Measurements from ENCODE around the gene HNRNPH3.
A peak's percentile ranks its signal among the peaks of the same experiment; 100 is the strongest.

HNRNPH3 gene

DNA sequence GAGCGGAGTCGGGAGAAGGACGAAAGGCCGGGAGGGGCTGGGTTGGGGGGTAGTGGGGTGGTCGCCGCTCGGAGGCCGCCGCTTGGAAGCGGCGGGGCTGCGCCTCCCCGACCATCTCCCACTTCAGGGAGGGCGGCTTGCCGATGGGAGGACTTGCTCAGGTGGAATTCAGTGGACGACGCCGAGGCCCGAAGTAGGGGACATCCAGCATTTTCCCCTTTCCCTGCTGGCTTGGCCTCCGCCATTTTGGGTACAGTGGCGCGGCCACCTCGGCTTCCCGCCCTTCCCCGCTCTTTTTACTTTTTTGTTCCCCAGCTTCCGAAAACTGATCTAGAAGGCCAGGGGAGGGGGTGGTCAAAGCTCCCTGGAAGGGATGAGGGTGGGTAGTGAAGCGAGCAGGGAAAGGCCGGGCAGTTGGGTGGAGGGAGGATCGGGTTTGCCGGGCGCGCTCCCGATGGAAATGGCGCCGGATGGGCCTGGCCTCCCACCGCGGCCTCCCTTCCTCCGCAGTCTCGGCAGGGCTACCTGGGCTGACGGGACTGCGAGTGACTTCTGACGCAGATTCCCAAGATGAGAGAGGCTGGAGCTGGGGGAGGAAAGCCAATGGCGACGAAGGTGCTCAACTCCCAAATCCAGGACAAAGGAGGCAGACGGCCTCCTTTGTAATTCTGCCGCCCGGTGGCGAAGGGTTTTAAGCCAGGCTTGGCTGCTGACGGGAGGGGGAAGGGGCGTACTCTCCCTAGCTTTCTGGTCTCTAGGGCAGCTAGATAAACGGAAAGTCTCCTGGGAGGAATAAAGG, 594 bp downstream of the HNRNPH3 start, which contains the start of gene PBLD:
Gene PBLD, minus strand, starts transcription at position 670 of the 799 bp plus-strand sequence. CDS start 26,084 bp downstream, outside the sequence.
- DNase-seq, result peak; percentile 87

DNA sequence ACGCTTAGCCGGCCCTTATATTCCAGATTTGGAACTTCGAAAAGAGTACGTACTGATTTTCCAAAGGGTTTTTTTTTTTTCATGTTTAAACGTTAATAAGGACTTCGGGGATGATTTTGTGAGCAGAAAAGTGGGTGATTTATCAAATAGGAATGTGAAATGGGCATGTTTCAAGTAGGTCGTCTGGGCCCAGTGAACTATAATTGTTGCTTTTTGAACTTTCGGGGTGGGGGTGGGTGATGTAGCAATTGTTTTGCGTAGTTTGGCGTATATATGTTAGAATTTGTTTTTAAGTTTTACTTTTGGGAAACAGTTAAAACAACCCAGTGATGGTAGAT, 1.2 kb downstream of the HNRNPH3 start:
- DNase-seq, result no peak

DNA sequence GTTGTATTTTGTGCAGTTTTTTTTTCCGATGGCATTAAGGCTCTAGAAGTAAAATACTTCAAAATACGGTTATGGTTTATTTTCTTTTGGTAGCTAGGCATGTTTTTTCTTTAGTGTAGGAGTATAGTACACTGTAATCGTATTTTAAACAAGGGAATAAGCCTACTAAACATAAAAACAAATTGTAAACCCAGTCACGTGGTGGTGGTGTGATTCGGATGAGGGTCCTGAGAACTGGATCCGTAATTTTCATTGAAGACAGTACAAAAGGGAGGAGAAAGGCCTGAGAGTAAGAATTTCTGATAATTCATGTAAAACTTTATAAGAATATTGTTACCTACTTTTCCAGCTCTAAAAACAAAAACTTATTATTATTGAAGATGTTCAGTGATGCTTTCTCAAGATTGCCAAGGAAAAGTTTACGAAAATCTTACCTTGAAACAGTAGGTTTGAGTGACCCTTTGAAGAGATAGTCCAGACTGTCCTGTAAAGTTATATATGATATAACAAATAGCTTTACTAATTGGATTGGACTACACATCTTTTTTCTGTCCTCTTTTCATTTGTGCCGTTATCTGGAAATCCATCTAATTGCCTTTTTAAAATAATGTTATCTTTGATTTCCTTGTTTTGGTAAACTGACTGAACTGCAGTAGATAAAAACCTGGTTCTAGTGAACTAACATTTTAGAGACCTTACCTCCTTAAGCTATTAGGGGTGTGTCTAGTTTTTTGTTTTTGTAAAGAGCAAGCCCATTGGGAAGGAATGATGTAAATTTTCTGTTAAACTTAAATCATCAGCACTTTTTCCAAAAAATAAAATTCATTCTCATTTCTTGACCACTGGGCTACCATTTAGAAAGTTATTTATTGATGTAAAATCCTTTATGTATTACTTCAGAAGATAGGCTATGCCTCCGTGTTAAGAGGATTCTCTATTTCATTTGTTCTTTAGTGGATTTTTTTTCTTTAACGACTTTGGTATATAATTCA, 1.9 kb downstream of the HNRNPH3 start:
- DNase-seq, result no peak

DNA sequence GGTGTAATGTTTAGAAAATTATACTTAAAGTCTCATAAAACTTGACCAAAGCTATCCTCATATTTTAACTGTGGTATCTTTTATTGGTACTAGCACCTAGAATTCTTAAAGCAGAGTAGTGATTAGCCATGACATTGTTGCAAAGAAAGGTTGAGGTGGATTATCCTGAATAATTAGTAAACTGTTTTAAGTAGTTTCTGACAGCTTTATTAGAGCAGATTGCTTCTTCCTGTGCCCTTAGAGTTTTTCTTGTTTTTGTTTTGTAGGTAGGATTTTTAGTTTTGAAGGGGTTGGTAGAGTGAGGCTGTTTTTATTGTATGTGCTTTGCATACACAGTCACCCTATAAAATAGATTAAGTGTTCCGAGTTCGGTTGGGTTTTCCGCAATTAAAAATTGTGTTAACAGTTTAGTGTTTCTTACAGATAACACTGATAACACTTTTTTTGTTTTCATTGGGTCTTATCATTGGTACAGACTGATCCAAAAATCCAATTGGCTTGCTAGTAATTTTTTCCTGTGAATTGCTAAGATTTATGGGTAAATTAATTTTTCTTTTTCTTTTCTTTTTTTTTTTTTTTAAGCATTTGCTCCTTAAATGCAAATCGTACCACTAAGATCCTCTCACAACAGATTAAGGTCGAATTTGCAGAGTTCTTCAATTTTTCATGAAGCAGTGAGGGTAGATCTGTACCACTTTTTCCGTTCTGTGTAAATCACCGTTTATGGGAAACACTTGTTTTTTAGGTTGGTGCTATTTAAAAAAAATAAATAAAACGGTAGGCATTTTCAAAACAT, 3.0 kb downstream of the HNRNPH3 start:
- DNase-seq, result no peak

DNA sequence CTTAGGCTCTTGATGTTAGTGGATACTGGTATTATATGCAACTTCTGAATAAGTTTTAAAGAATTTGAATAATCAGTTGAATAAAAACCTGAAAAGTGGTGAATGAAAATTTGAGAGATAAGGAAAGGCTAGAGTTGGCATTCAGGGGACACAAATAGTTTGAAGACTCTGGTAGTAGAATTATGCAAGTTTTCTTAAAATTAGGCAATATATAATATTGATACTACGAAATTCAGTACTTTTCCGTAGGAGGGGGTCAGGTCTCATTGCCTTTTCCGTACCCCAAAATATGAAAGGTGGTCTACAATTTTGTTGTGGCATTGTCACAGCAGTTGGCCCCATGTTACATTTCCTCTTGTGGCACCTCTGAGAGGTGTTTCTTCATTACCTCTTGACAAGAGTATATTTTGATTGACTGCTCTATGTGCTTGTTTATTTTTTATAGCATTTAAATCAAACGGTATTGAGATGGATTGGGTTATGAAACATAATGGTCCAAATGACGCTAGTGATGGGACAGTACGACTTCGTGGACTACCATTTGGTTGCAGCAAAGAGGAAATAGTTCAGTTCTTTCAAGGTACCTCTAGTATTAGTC, 5.0 kb downstream of the HNRNPH3 start:
- DNase-seq, result no peak

DNA sequence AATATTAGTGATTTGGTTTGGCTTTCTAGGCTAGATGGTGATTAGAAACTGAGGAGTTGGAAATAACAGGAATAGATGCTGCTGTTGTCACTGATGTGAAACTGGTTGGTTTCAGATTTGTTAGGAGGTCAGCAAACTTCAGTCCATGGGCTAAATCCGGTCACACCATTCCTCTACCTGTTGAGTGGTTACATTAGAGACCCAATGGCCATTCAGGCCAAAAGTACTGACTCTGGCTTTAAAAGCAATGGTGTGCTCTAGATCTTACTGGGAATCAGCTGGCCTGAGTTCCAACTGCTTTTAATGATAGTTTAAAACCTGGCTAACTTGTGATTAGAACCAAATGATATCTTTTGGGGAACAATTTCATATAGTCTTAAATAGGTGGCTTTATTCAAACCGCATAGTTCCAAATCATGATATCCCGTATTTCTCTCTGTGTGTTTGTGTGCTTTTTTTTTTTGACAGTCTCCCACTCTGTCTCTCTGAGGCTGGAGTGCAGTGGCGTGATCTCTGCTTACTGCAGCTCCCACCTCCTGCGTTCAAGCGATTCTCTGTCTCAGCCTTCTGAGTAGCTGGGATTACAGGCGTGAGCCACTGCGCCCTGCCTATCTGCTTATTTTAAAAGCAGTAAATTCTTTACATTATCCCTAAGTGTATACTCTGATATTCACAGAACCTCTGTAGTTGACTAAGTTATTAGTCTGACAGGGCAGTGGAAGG, 8.7 kb downstream of the HNRNPH3 start:
- no peak for DNase-seq

DNA sequence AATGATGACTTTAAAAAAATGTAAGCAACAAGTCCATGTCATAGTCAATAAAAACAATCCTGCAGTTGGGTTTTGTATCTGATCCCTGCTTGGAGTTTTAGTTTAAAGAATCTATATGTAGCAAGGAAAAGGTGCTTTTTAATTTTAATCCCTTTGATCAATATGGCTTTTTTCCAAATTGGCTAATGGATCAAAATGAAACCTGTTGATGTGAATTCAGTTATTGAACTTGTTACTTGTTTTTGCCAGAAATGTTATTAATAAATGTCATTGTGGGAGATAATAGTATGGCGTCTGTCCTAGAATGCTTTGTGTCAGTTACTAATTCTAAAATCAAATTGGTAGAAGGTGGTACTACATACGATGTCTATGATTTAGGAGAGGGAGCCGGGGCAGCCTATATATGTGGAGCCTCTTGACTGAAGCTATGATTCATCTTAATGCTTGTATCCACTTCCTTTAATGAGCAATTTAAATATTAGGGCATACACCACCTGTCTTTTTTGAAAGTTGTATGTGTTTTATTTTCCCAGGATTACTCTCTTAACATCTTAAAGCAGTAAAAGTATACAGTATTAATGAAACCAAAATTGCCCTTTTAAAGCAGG, 11.1 kb downstream of the HNRNPH3 start:
- DNase-seq, result no peak

DNA sequence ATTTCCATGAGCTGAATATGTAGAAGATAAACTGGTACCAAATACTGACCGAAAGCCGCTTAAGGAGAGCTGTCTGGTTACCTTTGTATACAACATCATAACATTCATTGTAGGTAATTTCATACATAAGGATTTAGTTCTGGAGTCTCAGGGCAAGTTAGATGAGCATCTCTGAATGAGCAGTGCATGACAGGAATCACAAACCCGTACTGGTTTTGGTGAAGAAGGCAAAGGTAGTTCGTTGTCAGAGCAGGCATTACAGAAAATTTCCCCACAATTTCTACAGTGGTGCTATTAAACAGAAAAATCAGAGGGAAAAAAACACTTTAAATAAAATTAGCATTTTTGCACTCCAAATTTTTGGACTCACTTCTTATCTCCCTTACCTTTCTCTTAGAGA, 13.8 kb downstream of the HNRNPH3 start:
- no peak for DNase-seq

DNA sequence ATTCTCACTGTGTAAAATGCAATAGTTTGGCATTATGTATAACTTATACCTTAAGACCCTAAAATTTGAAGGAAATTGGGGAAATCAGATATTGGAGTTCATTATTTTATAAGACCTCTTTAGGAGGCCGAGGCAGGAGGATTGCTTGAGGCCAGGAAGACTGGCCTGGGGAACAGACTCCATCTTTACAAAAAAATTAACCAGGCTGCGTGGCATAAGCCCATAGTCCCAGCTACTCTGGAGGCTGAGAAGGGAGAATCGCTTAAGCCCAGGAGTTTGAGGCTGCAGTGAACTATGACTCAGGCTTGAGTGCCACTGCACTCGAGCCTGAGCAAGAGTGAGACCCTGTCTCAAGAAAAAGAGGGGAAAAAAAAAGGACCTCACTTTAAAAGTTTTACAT, 14.9 kb downstream of the HNRNPH3 start:
- DNase-seq, result no peak

DNA sequence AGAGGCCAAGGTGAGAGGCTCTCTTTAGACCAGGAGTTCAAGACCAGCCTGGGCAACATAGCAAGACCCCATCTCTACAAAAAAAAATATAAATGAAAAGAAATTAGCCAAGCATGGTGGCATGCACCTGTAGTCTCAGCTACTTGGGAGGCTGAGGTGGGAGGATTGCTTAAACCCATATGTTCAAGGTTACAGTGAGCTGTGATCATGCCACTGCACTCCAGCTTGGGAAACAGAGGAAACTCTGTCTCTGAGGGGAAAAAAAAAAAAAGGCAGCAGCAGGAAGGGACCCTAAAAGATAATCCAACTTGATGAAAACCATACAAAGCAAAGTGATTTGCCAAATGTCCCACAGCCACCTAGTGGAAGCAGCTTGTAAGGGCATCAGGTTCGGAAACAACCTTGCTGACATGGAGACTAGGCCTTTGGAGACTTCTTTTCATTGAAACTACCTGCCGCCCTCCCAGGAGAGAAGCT, 16.4 kb downstream of the HNRNPH3 start:
- DNase-seq, result no peak

DNA sequence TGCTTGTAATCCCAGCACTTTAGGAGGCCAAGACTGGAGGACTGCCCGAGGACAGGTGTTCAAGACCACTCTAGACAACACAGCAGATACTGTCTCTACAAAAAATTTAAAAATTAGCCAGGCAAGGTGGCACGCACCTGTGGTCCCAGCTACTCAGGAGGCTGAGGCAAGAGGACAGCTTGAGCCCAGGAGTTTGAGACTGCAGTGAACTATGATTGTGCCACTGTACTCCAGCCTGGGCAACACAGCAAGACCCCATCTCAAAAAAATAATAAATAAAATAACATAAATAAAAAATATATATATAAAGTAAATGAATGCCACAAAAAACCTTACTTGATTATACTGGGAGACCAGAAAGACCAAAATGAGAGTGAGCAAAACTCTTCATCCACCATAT, 21.7 kb downstream of the HNRNPH3 start:
- DNase-seq, result no peak

DNA sequence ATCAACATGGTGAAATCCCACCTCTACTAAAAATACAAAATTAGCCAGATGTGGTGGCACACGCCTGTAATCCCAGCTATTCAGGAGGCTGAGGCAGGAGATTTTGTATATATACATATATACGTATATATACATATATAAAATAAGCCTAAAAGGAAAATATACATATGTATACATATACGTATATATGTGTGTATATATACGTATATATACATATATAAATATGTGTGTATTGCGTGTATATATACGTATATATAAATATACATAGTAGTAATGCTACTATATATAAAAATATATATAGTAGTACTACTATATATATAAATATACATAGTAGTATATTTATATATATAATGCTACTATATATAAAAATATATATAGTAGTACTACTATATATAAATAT, 27.3 kb downstream of the HNRNPH3 start:
- no peak for DNase-seq

DNA sequence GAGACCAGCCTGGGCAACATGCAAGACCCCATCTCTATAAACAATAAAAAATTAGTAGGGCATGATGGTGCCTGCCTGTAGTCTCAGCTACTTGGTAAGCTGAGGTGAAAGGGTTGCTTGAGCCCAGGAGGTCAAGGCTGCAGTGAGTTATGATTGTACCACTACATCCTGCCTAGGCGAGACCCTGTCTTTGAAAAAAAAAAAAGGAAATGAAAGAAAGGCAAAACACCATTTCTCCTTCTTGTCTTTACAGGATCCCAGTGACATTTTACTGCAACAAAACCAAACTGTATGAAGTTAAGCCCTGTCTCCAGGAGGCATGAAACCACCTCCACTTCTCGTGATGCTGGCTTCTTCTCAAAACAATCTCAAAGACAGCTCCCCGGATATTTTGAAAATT, 30.7 kb downstream of the HNRNPH3 start:
- DNase-seq, result no peak

DNA sequence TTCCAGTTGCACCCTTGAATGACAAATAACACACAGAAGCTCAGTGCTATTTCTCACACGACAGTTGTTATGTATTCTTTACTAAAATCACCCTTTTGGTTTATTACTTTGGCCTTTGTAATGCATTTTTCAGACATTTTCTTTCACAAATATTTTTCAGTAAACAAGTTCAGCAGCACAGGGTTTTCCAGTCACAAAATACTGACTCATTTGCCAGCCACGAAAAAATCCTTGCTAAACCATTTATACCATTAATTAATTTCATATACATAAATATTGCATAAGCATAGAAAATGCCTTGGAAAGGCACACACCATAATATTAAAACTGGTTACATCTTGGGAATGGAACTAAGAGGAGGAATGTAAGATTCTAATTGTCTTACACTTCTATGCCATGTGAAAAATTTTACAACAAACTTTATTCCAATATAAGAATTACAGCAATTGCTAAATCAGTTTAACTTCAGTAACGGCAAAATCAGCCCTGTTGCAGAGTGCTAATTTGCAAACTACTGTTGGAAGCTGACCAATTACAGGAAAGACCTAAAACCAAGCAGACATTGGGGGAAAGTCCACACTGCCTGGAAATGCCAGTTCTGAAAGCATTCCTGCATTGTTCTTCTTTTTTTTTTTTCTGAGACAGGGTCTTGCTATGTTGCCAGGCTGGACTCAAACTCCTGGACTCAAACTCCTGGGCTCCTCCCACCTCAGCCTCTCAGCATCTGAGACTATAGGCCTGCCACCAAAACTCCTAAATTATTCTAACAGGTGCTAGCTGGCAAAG, 32.4 kb downstream of the HNRNPH3 start:
- no peak for DNase-seq

DNA sequence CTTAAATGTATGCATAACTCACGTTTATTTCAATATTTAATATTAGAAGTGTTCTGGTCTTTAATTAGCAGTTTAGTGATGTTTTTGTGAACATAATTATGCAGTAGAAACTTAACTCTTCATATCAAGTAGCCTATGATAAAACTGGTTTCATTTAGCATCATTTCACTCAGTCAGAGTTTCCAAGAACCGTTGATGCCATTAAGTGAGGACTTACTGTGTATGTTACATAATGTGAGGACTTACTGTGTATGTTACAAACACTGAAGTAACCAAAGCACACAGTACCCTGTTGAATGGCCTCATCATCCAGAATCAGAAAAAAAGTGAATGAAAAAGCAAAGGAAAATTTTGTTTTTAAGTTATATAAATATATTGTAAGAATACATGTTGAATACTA, 33.7 kb downstream of the HNRNPH3 start:
- DNase-seq, result no peak

DNA sequence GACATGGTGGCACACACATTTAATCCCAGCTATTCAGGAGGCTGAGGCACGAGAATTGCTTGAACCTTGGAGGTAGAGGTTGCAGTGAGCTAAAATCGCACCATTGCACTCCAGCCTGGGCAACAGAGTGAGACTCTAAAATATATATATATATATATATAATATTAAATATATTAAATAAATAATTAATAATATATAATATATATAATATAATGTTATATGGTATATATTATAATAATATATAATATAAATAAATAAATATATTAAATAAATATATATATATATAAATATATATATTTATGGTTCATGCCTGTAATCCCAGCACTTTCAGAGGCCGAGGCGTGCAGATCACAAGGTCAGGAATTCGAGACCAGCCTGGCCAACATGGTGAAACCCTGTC, 34.7 kb downstream of the HNRNPH3 start:
- DNase-seq, result no peak

DNA sequence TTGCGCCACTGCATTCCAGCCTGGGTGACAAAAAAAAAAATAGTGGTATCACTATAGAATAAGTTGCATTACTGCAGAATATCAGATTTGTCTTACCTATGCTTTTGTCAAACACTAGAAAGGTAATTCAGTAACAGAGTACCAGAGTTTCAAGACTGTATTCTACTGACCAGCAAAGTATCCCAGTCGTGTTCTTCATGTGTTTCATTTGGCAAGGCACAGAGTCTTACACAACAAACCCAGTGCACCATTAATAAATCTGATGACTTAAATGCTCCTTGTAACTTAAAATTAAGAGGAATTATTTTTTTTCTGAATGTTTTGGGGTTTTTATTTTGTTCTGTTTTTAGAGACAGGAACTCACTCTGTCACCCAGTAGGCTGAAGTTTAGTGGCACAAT, 35.3 kb downstream of the HNRNPH3 start:
- DNase-seq, result no peak

DNA sequence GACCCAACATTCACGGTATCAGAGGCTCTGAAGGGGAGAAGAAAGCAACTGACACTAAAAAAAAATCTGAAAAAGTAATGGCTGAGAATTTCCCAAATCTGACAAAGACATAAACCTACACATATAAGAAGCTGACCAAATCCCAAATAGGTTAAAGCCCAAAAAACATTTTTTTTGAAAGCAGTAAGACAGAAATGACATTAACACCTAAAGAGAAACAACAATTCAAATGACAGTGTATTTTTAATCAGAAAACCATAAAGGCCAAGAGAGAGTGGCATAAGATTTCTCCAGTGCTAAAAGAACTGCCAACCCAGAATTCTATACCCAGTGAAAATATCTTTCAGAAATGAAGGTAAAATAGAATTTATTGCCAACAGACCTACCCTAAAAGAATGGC, 39.7 kb downstream of the HNRNPH3 start:
- no peak for DNase-seq

DNA sequence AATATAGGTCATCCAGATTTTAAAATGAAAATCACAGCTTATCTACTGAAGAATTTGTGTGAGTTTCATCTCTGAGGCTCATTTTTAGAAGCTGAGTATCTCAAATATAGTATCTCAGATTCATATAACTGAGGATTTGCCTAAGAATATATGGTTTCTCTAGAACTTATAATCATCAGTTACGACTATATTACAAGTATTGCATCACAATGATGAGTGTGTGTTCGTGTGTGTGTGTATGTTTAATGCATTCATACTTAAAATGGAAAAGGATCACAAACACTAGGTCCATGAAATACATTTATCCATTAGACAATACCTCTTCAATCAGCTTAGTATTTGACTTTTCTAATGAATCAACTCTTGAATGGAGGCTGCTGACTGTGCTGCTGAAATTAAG, 53.9 kb downstream of the HNRNPH3 start:
- no peak for DNase-seq

All from femur (tissue), 1 donor.